Measurements from ENCODE around the gene PRPH. TPM values are rescaled to one million over a fixed set of nuclear protein-coding genes. Genes with fewer than 3 reads are reported as not detected.

Gene PRPH
- total and polyA plus RNA-seq, 7 donors: 0.06 to 0.20 TPM; not detected in 5

GRCh38 chr12:49340095-49340870 is 45.3 kb downstream of the PRPH start:
- no peak for TF ChIP-seq CTCF (IDR thresholded peaks at IDR 0.05)
- Histone ChIP-seq H3K27ac (no peak overlapping the region), H3K27me3 (ENCODE audit: insufficient read depth in 3 of 3, low read length in 2 of 3) (peaks cover 0 to 71% (median 27%) of the 10 kb centered on the region in 3 donors), H3K4me1 (peaks cover 13% of the 10 kb centered on the region), H3K36me3 (ENCODE audit: insufficient read depth in 1 of 2, low read depth in 1 of 2) (no peaks in the 10 kb centered on the region), H3K4me3 (no peak overlapping the region), H3K9me3 (no peaks in the 10 kb centered on the region)
- DNase-seq (no peak), ATAC-seq (no peak)
- 68 to 75% (median 70%) methylated on average over 6 of the region's 6 CpGs for WGBS, 3 donors
- intact Hi-C loops (cut with DNase I): no loop called here

DNA sequence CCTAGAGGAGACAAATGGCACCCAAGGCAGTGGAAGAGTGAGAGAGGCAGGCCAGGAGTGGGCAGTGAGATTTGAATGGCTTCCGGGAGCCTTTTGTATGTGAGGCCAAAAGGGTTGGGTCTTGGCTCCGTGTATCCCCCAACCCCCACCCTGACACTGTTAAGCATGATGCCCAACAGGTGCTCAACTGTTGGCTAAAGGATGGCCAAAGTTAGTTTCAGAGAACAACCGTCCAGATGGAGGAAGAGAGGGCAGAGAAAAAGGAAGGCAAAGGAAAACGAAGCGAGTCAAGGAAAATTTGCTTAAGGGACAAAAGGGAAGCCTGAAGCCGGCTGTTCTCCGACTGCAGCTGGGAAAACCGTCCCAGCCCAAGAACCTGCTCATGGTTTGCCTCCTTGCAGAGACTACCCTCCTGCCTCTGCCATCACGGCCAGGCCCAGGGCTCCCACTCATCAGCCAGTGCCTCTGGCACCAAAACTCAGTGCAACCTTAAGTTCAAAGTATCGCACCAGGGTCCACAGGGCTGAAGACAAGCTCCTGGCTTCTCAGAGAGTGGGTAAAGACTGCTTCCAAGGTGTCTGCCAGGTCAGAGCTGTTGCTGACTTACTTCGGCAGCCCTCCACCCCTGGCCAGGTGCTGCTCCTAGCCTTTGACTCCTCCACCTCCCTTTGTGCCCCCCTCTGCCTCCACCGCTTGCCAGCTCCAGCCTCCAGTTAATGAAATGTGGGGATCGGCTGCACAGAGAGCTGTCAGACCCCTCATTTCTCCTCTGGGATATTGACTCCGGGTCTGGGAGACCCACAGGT is 46.2 kb downstream of the PRPH start:
- DNase-seq (no peak), ATAC-seq (no peak)
- Histone ChIP-seq H3K4me3 (no peak overlapping the region), H3K9me3 (no peaks in the 10 kb centered on the region), H3K36me3 (ENCODE audit: insufficient read depth in 1 of 2, low read depth in 1 of 2) (no peaks in the 10 kb centered on the region), H3K27ac (no peak overlapping the region), H3K4me1 (peaks cover 21% of the 10 kb centered on the region), H3K27me3 (ENCODE audit: insufficient read depth in 3 of 3, low read length in 2 of 3) (peaks cover 0 to 71% (median 23%) of the 10 kb centered on the region in 3 donors)
- 45 to 50% (median 45%) methylated on average over 14 of the region's 14 CpGs for WGBS, 3 donors
- intact Hi-C loops (cut with DNase I): no loop called here
- no peak for TF ChIP-seq CTCF (IDR thresholded peaks at IDR 0.05)

DNA sequence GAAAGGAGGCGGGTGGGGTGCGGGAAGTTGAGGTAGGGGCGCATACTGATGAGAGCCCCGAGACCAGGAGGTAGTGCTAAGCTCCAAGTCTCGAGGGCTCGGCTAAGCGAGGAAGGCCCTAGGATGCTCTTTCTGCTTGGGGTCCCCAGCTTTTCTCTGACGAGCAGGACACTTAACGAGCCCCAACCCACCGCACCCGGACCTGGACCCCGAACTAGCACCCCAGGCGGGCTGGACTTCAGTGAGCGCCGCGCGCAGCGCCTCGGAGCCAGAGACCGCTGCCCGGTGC is 46.8 kb downstream of the PRPH start:
- DNase-seq: no peak
- H3K4me3 ChIP-seq: no peak overlapping the region
- ATAC-seq: no peak
- H3K27me3 ChIP-seq (ENCODE audit: insufficient read depth in 3 of 3, low read length in 2 of 3): peaks cover 0 to 71% (median 22%) of the 10 kb centered on the region in 3 donors
- no peaks in the 10 kb centered on the region for H3K9me3 ChIP-seq
- WGBS, 3 donors: 33 to 43% (median 43%) methylated on average over 21 of the region's 21 CpGs
- TF ChIP-seq CTCF (IDR thresholded peaks at IDR 0.05): no peak
- intact Hi-C loops (cut with DNase I): loop anchor here in 1 of 2 donors (2.0 kb wide), 1 partner anchor 53 kb away; no protein-coding TSS in a partner anchor
- no peak overlapping the region for H3K27ac ChIP-seq
- peaks cover 27% of the 10 kb centered on the region for H3K4me1 ChIP-seq
- H3K36me3 ChIP-seq (ENCODE audit: insufficient read depth in 1 of 2, low read depth in 1 of 2): no peaks in the 10 kb centered on the region

DNA sequence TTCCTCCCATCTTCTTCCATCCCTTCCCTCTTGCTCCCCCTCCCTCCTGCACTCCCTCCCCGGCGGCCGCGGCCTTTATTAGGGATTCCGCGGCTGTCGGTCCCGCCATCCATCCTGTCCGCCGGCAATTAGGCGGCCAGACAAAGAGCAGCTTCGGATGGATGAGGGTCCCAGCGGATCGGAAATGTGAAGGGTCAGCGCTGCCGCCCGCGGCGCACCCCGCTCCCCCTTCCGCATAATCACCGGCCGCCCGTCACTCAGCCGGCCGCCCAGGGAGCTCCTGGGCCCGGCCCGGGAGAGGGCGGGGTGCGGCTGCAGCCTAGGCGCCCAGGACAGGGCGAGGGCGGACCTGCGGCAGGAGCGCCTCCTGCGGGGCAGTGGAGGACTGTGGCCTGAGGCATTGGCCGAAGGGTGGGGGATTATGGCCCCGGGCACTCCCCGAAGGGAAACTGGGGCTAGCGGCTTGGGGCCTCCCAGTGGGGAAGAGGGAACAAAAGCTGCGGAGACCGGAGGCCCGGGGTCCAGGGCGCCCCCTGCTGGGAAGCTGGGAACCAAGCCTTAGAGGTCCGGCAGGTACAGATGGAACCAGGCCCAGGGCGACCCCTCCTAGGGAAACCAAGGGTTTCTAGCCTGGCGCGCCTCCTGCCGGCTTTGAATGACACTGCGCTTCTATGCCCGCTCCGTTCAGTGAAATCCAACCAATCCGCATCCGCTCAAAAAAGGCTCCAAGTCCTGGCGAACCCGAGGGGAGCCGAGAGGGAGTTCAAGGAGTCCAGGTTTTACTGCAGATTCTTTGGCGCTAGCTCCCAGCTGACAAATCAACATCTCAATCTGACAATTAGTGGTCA is 47.3 kb downstream of the PRPH start:
- Histone ChIP-seq H3K4me3 (peak overlapping the region; percentile 61), H3K4me1 (peaks cover 32% of the 10 kb centered on the region), H3K36me3 (ENCODE audit: insufficient read depth in 1 of 2, low read depth in 1 of 2) (no peaks in the 10 kb centered on the region), H3K27me3 (ENCODE audit: insufficient read depth in 3 of 3, low read length in 2 of 3) (peaks cover 0 to 73% (median 26%) of the 10 kb centered on the region in 3 donors), H3K9me3 (no peaks in the 10 kb centered on the region), H3K27ac (no peak overlapping the region)
- intact Hi-C loops (cut with DNase I): loop anchor here in 1 of 2 donors (2.0 kb wide), 1 partner anchor 53 kb away; no protein-coding TSS in a partner anchor
- ATAC-seq (peak; percentile 41 to 62 (median 49)), DNase-seq (peak; percentile 73 to 84)
- WGBS, 3 donors: 2 to 3% (median 3%) methylated on average over 55 to 58 of the region's 58 CpGs
- TF ChIP-seq CTCF (IDR thresholded peaks at IDR 0.05): peak; percentile 68

All from psoas muscle (tissue), 8 donors.